OCI-LY7 (cell line): ENCODE measurements around the gene SMTN.

Experiments used
- CTCF ChIP-seq: fragments of 200-600 bp; sonication (generic); conservative IDR thresholded peaks from 2 replicates; pipeline ENCODE4 v1.5.1; 2014; ENCODE audit warnings: mild to moderate bottlenecking, antibody characterized with exemption, low read length, moderate library complexity, mixed read lengths
- EZH2phosphoT487 ChIP-seq: fragments of 200-600 bp; sonication (generic); IDR thresholded peaks from 2 replicates; pipeline ENCODE4 v1.6.1; 2018; ENCODE audit warnings: low read depth, borderline replicate concordance, mild to moderate bottlenecking, mixed run types, antibody characterized with exemption, low read length, moderate library complexity, mixed read lengths

GRCh38 chr22:31085493-31085824 is 4.3 kb downstream of the SMTN start:
- TF ChIP-seq CTCF (peak; percentile 6; the same call in 1 of the 2 replicates), EZH2phosphoT487 (no peak)
